Hematopoietic multipotent progenitor cell treated with erythropoietin and hydrocortisone succinate and interleukin-3 and kit ligand, for 6 days (in vitro differentiated cells): Measurements from ENCODE around the gene FFAR1.
"Not testable (repeated sequence)": the region's sequence is repeated elsewhere in the genome, so short reads cannot be mapped to it uniquely, and the experiment has no call there.

Experiments used
- DNase-seq: peaks from one replicate; pipeline ENCODE4 v3.0.0-alpha.2; 2015

The FFAR1 gene

GRCh38 chr19:35344511-35345031 lies 3.1 kb upstream of the FFAR1 start:
- no peak for DNase-seq

- no peak for DNase-seq
Measured at GRCh38 chr19:35345671-35346111, 2.0 kb upstream of the FFAR1 start.

- DNase-seq = peak; percentile 20
Measured at GRCh38 chr19:35346193-35347052, 1.3 kb upstream of the FFAR1 start.

GRCh38 chr19:35347930-35348298 lies 212 bp downstream of the FFAR1 start:
- no peak for DNase-seq

GRCh38 chr19:35348911-35349611 lies 1.4 kb downstream of the FFAR1 start:
- DNase-seq = no peak

- no peak for DNase-seq
Measured at GRCh38 chr19:35349614-35350521, 2.2 kb downstream of the FFAR1 start.

- DNase-seq = no peak
Measured at GRCh38 chr19:35350591-35350990, 2.9 kb downstream of the FFAR1 start.

- DNase-seq = no peak
Measured at GRCh38 chr19:35351411-35352176, 3.9 kb downstream of the FFAR1 start.

- no peak for DNase-seq
Measured at GRCh38 chr19:35352177-35352447, 4.4 kb downstream of the FFAR1 start.

- peak; percentile 88 for DNase-seq
Measured at GRCh38 chr19:35352448-35353304, 5.0 kb downstream of the FFAR1 start.

GRCh38 chr19:35353635-35354034 lies 5.9 kb downstream of the FFAR1 start:
- DNase-seq = peak; percentile 50

- DNase-seq = no peak
Measured at GRCh38 chr19:35354898-35355297, 7.2 kb downstream of the FFAR1 start.

- DNase-seq = no peak
Measured at GRCh38 chr19:35355791-35356460, 8.2 kb downstream of the FFAR1 start.

GRCh38 chr19:35357867-35358573 lies 10.3 kb downstream of the FFAR1 start, which contains the start of gene FFAR3:
Gene FFAR3, plus strand, starts transcription at chr19:35358460. Its CDS starts 431 bp downstream, at chr19:35358891.
- DNase-seq = peak; percentile 57

- not testable (repeated sequence) for DNase-seq
Measured at GRCh38 chr19:35358834-35359233, 11.1 kb downstream of the FFAR1 start.

GRCh38 chr19:35359395-35359794 lies 11.7 kb downstream of the FFAR1 start:
- DNase-seq = not testable (repeated sequence)

- not testable (repeated sequence) for DNase-seq
Measured at GRCh38 chr19:35360081-35360480, 12.4 kb downstream of the FFAR1 start.

GRCh38 chr19:35360880-35361420 lies 13.2 kb downstream of the FFAR1 start:
- no peak for DNase-seq

- no peak for DNase-seq
Measured at GRCh38 chr19:35362261-35363000, 14.7 kb downstream of the FFAR1 start.
